Measurements from ENCODE around the gene STXBP6.

The STXBP6 gene

GRCh38 chr14:25049568-25050268 lies at the start of gene STXBP6:
Gene STXBP6, minus strand, starts transcription at chr14:25050147. Its CDS starts 75,329 bp downstream, at chr14:24974818.
- DNase-seq (ENCODE audit: low read depth in 2 of 2) = no peak

DNA sequence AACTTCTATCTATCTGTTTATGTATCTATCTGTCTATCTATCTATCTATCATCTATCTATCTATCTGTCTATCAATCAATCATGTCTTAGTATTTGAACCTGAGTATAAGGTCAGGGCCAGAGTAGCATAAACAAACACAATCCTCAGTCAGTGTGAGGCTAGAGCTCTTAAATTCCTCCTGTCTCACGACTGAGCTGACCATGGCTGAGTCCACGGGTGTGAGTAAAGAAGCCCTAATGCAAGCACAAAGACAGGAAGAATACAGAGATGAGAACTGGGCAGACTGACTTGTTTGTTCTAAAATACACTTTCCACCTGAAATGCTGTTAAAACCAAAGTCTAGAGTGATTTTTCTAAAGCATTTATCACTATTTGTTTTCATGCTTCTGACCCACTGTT lies 47.2 kb upstream of the STXBP6 start:
- DNase-seq (ENCODE audit: low read depth in 2 of 2) = no peak

DNA sequence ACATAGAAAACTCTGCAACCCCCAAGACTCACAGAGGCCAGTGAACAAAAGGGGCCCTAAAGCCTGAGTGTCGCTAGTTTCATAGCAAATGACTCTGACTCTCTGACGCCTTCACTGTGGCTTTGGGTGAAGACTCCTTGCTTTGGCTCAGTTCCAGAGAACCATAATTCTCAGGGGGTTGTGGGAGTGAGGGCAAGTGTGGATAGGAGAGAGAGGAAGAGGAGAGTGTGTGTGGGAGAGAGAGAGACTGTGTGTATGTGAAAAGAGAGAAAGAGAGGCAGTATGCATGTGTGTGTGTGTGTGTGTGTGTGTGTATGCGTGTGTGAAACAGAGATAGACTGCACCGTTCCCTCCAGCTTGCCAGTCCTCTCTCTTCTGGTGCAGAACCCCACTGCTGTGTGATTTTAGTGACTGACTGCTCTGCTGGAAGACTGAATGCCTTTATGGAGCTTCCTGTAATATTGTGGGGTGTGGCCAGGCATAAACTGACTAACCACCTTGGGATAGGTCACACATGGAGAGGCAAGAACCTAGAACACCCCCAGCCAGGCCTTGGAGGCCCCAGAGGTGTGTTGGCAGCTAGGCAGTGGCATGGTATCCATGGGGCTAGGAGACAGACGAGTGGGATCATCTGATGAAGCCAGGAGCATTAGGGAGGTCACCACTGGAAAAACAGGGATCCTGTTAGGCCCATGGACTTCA lies 45.9 kb upstream of the STXBP6 start:
- DNase-seq (ENCODE audit: low read depth in 2 of 2) = no peak

GRCh38 chr14:25094171-25094907 lies 44.4 kb upstream of the STXBP6 start:
- DNase-seq (ENCODE audit: low read depth in 2 of 2) = no peak

DNA sequence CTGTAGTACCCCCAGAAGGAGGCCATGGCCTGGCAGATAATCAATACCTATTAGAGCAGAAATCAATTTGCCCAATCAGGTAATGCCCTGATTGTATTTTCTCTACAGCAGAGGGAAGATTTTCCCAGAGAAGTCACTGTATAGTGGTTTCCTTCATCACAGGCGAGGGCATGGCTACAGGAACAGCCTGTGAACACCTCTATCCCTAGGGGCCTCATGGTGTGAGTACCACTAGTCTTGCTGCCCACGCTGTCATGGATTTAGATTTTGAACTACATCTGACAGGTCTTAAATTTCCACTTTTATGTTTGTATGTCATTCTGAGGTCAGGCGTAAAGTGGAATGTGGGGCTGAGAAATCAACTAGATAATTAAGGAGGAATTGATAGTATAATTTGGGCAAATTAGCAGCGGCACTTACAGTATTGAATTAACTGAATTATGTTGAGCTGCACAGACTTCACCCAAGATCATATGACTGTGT lies 42.4 kb upstream of the STXBP6 start:
- DNase-seq (ENCODE audit: low read depth in 2 of 2) = no peak

- no peak for DNase-seq (ENCODE audit: low read depth in 2 of 2)
Measured at GRCh38 chr14:25090716-25091454, 40.9 kb upstream of the STXBP6 start.

- no peak for DNase-seq (ENCODE audit: low read depth in 2 of 2)
Measured at GRCh38 chr14:25090256-25090655, 40.3 kb upstream of the STXBP6 start.

GRCh38 chr14:25089496-25089895 lies 39.5 kb upstream of the STXBP6 start:
- no peak for DNase-seq (ENCODE audit: low read depth in 2 of 2)

- DNase-seq (ENCODE audit: low read depth in 2 of 2) = no peak
Measured at GRCh38 chr14:25086821-25087396, 37.0 kb upstream of the STXBP6 start.

GRCh38 chr14:25086081-25086480 lies 36.1 kb upstream of the STXBP6 start:
- no peak for DNase-seq (ENCODE audit: low read depth in 2 of 2)

DNA sequence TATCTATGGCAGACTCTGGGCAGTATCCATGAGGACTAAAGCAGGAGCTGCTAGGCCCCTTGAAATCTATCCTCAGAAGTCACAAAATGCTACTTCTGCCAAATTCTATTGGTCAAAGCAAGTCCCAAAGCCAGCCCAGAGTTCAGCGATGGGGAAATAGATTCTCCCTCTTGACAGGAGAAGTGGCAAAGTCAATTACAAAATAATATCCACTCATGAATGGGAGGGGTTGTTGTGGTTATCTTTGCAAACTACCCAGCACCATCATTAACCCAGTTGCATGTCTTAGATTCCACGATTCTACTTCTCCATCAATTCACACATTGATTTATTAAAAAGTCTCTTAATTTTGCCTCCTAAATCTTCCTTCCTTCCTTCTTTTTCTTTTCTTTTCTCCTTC lies 30.7 kb upstream of the STXBP6 start:
- DNase-seq (ENCODE audit: low read depth in 2 of 2) = no peak

- DNase-seq (ENCODE audit: low read depth in 2 of 2) = no peak
Measured at GRCh38 chr14:25079311-25079710, 29.4 kb upstream of the STXBP6 start.

DNA sequence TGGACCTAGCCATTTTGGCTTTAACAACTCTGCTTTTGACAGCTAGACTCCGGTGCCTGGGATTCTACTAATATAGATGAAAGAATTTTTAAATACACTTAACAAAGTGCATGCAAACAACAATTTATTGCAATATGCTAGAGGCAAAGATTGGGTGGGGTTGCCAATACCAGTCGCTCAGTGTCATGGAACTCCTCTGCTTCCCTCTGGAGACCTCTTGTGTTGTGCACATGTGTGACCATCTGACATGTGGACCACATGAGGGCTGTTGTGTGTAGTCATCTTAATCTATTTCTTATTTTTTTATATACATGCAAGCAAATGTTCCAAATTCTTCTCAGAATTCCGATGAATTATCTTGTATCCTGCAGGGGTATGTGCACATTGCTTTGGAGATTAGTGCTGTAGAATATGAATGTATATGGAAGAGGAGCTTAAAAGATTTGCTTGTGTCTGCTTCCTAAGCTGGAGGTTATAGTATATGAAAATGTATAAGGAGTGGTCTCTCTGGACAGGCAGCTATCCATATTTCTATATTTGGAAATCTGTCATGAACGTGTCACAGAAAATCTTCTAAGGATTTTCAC lies 24.2 kb upstream of the STXBP6 start:
- DNase-seq (ENCODE audit: low read depth in 2 of 2) = no peak

DNA sequence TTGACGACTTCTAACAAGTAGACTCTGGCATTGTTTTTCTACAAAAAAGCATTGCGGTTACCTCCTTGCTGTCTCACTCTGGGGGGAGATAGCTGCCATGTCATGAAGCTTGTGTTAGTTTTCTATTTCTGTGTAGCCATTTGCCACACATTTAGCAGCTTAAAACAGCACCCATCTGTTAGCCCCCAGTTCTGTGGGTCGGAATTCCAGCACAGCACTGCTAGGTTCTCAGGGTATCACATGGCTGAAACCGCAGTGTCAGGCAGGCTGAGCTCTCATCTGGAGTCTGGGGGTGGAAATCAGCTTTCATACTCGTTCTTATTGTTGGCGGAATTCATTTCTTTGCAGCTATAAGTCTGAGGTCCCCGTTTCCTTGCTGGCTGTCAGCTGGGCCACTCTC lies 19.9 kb upstream of the STXBP6 start:
- no peak for DNase-seq (ENCODE audit: low read depth in 2 of 2)

GRCh38 chr14:25067600-25067999 lies 17.7 kb upstream of the STXBP6 start:
- DNase-seq (ENCODE audit: low read depth in 2 of 2) = no peak

GRCh38 chr14:25062022-25062321 lies 12.0 kb upstream of the STXBP6 start:
- no peak for DNase-seq (ENCODE audit: low read depth in 2 of 2)

DNA sequence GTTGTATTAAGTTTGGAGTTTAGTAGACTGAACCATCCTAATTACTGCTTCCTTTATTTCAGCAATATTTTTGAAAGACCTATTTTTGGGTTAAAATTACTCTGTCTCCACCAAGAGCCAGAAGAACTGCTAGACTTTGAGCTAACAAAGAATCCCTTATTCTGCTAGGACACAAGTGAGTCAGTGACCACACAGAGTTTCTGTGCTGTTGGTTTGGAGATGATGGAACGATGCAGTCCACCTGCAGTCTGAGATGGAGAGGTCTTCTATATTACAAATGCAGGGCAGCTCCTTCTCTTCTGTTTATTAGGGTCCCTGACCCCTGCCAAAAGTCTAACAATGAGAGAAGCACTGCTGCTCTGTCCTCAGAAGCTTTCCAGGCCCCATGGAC lies 6.7 kb upstream of the STXBP6 start:
- no peak for DNase-seq (ENCODE audit: low read depth in 2 of 2)

GRCh38 chr14:25055992-25056687 lies 6.2 kb upstream of the STXBP6 start:
- DNase-seq (ENCODE audit: low read depth in 2 of 2) = no peak

DNA sequence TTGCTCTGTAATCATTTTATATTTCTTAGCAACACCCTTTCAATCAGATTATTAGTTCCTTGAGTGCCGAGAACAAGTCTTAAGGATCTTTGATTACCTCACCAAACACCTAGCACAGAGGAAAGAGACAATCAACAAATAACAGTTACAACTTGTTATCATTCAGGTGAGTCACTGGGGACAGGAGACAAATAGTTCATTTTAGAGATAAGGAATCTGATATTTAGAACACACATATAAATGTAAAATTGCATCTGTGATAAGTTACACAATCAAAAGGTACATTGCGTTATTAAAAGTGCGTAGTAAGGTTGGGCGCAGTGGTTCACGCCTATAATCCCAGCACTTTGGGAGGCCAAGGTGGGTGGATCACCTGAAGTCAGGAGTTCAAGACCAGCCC lies 5.1 kb upstream of the STXBP6 start:
- DNase-seq (ENCODE audit: low read depth in 2 of 2) = no peak

GRCh38 chr14:25053585-25053984 lies 3.6 kb upstream of the STXBP6 start:
- no peak for DNase-seq (ENCODE audit: low read depth in 2 of 2)

GRCh38 chr14:25052921-25053320 lies 3.0 kb upstream of the STXBP6 start:
- DNase-seq (ENCODE audit: low read depth in 2 of 2) = no peak
